HG02610 (cell line): Measurements from ENCODE around the gene SOX6.

Source experiments
- ATAC-seq: cut with Tn5 transposase; IDR thresholded peaks from one replicate; pipeline ENCODE4 v1.9.1; 2021; ENCODE audit warnings: mild to moderate bottlenecking, moderate library complexity; ENCODE audit not compliant: unreplicated experiment

The SOX6 gene

DNA sequence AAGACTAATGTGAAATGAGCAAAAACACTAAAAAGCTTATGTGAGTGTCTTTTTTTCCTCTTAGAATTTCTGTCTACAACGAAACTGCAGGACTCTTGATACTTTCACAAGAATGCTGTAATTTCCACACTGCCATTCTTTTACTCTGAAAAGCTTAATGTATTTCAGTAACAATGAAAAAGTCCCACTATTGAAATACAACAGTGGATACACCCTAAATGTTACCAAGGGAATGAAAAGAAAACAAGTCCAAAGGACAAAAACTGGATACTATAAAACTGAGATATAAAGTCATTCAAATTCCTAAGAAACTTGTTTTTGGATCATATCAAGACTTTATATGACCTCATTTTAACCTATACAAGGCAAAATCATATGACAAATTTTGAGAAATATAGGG lies 77.4 kb downstream of the SOX6 start:
- no peak for ATAC-seq

- no peak for ATAC-seq
Measured at GRCh38 chr11:16278273-16278672, 78.1 kb downstream of the SOX6 start.

DNA sequence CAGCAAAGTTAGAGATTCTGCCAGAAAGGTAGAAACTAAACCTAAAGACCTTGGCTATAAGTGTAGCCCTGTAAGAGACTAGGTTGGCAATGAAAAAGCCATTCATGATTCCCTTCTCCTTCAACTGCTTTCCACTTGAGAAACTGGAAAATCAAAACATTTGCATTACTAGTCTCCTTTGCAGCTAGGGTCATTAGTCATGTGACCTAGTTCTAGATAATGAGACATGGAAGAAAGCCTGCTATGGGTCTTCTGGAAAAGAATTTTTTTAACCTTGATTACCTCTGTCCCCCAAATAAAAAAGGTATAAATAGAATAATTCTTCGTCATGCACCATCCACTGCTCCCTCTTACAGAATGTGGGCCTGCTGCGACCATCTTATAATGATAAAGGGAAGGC lies 80.1 kb downstream of the SOX6 start:
- ATAC-seq = no peak

GRCh38 chr11:16271258-16271657 lies 85.1 kb downstream of the SOX6 start:
- no peak for ATAC-seq

- ATAC-seq = no peak
Measured at GRCh38 chr11:16266021-16266420, 90.3 kb downstream of the SOX6 start.

DNA sequence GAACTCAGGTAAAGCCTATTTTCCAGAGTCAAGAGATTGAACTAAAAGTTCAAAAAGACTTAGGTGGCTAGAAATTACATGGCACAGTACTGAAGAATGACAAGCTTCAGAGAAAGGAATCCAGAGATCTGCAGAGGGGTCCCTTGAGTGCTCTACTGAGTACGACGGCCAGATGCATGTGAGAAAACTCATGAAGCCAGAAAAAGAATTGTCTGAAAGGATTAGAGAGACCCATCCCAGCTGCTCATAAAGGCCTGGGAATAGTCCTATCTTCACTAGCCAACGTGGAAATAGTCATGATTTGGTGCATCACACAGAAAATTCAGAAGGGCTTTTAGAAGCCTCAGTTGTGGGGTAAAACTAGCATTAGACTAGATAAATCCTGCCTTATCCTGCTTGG lies 91.3 kb downstream of the SOX6 start:
- ATAC-seq = no peak

GRCh38 chr11:16262645-16262955 lies 93.7 kb downstream of the SOX6 start:
- peak; percentile 3 for ATAC-seq

DNA sequence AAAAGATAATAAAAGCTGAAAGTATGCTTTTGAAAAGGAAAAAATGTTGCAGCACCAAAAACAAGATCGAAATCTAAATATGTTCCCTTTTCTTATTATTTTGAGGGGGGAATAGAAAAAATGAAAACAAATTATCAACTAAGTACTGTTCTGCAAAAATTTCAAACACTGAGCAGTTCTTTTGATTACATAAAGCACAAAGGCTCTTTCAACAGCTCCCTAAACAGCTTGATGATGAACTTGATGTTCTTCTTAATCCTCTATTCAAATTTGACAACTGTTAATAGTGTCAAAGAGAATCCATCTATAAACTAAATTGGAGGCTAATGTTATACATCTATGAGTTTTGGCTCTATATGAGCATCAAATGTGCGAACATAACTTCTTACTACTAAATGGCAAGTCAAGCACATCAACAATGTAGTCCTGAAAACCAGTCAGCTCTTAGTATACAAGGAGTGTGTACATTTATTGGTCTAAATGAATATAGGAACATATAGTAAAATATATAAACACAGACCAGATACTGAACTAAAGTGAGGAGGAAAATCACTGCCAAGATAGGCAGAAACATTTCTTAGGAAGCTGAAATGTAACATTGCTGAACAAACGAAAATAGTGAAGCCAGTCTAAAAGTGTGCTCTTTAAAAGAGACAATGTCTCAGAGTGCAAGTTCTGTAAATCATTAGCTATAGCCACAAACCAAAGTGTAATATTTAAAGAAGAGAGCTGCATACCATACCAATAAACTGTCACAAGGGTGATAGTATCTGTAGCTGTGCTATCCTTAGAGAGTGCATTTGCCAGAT lies 94.3 kb downstream of the SOX6 start:
- peak; percentile 66 for ATAC-seq

DNA sequence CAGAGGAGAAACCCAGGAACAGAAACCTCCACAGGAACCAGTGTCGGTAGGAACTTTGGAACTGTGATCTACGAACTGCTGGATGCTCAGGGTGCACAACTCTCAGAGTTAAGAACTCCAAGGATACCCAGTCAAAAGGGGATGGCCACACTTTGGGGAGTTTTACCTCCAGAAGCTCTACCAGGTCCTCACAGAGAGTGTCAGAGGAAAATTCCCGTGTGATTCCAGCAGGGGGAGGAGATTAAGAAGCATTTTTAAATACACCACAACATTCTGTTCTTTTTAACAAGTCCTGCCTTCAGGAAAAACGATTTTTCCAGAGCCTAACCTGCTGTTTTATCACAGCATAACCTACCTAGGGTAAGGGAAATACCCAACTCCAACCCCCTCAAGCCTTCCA lies 104.0 kb downstream of the SOX6 start:
- no peak for ATAC-seq

DNA sequence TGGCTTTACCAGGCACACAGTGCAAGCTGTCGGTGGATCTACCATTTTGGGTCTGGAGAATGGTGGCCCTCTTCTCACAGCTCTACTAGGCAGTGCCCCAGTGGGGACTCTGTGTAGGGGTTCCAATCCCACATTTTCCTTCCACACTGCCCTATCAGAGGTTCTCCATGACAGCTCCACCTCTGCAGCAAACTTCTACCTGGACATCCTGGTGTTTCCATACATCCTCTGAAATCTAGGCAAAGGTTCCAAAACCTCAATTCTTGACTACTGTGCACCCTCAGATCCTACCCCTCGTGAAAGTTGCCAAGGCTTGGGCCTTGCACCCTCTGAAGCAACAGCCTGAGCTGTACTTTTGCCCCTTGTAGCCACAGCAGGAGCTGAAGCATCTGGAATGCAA lies 108.1 kb downstream of the SOX6 start:
- no peak for ATAC-seq

GRCh38 chr11:16242806-16243205 lies 113.5 kb downstream of the SOX6 start:
- ATAC-seq = no peak

DNA sequence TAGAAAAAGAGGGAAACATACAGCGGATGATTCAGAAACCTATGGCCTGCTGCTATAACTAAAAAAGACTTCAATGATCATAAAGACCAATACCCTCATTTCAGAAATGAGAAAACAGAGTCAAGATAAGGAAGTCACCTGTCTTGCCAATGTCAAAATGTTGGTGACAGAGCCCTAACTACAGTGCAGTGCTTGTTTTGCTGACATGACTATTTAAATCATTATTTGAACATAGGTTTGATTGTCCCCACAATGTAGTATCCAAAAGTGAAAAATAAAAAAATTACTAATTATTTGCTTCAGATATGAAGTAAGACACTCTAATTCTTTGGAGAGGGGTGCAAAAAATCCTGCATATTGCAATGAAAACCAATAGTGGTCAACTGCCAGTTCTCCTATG lies 115.7 kb downstream of the SOX6 start:
- ATAC-seq = no peak

GRCh38 chr11:16239141-16240105 lies 116.9 kb downstream of the SOX6 start:
- ATAC-seq = no peak

DNA sequence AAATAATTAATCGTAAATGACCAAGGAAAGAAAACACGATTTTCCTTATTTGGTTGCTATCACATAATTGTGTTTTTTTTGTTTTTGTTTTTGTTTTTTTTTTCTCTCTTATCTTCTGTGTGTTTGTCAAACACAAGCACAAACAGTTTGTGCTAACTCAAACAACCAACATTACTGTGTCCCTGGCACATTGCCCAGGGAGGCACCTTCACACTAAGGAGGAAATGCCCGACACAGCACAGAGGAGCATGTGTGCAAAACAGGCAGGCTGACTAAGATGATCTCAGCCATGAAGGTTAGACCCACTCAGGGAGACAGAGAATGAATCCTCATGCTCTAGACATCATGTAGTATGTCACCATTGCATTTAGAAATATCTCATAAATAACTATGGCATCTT lies 130.1 kb downstream of the SOX6 start:
- ATAC-seq = peak; percentile 40

DNA sequence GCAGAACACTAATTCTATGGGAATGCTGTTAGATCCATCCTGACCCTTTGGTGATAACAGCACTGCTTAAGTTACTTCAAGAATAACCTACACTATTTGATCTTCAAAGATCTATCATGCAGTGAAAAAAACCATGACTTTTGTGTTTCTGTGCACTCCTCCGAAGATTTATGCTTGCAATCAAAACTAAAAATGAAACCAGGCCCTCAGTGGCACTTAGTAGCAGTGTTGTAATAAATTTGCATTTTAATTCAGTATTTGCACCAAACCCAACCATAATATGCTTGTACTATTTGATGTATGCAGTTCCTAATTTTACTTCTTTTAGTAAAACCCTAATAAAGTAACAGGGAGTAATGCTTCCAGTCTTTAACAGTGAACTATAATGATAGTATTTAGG lies 130.7 kb downstream of the SOX6 start:
- no peak for ATAC-seq

DNA sequence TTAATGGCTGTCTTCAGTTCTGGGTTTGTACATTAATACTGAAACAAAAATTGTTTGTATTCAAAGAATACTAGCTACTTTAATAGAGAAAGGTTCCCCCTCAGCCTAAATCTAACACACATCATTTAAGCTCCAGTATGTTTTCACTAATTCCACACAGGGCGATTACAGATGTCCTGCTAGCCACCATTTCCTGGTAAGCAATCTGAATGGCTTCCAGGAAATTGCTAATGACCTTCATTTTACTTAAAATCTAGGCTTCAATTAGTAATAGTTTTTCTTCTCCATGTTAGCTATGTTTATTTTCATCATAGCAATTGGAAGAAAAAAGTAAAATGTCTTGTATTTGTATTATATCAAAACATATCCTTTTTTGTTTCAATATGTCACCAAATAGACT lies 132.8 kb downstream of the SOX6 start:
- ATAC-seq = no peak

DNA sequence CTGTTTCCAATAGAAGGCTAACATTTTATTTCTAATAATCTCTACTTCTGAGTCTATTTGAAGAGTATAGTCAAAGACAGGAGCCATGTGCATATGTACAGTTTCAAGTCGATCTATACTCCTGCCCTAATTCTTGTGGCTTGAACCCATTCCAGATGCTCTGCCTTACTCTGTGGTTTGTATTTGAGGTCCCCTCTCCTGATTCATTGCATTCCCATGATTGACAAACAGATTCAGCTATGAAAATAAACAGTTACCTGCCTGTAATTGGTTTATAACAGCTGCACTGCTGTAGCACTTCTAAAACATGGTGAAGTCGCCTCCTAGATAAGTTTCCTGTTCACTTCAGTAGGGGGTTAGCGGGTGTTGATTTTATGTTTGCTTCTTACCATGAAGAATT lies 138.7 kb downstream of the SOX6 start:
- no peak for ATAC-seq

GRCh38 chr11:16216831-16217230 lies 139.5 kb downstream of the SOX6 start:
- no peak for ATAC-seq

- no peak for ATAC-seq
Measured at GRCh38 chr11:16215352-16215751, 141.0 kb downstream of the SOX6 start.

- no peak for ATAC-seq
Measured at GRCh38 chr11:16211407-16211806, 144.9 kb downstream of the SOX6 start.

DNA sequence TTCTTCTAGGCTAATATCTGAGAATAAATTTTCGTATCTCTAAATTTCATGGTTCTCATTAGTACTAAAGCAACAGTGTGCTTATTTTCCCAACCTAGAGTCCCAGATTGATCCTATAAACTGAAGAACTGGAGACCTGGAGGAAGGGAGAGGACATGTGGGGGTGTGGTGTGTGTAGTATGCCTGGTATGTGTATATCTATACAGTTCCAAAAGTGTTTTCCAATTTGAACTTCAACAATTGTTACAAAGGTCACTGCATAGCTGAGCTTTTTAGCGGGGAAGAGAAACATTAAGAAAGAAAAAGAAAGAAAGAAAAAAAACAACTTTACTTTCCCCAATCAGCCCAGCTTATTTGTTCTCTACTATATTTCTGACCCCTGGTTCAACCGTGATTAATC lies 152.1 kb downstream of the SOX6 start:
- ATAC-seq = no peak

- no peak for ATAC-seq
Measured at GRCh38 chr11:16195651-16196050, 160.7 kb downstream of the SOX6 start.
